ENCODE results near the gene ZNF3. TPM values are rescaled to one million over a fixed set of nuclear protein-coding genes. Genes with fewer than 3 reads are reported as not detected.
A peak's percentile ranks its signal among the peaks of the same experiment; 100 is the strongest.

The ZNF3 gene
- total and polyA plus RNA-seq, 9 of the 15 experiments (the other 6 are each of a cell fraction or from before 2014, with no cell fraction given) = 30.0 to 64.9 (median 51.5) TPM

DNA sequence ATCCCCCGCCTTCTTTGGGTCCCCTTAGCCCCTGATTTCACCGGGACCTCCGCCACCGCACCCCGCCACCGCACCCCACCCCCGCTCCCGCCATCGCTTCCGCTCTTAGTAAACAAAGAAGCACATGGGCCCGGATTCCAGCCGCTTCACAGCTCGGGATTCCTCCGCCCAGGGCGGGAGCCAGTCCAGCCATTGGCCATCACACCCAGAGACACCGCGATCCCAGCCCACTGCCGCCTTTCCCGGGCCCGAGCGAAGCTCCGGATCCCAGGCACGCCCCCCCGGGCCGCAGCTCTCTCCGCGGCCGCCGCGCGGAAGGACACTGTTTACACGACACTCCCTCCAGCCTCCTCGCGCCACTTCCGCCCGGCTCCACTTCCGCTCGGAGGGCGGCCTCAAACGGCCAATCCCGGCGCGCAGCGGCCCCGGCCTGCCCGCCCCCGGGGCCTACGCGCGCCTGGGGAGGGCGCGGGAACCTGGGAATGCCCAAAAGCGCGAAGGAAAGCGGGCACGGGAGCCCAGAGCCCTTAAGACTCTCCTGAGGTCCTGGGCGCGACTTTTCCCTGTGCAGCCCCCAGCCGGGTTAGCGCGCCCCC, 19.0 kb upstream of the ZNF3 start (continued):
- TF ChIP-seq NFXL1 (CRISPR knock-in tag; IDR thresholded peaks at IDR 0.05) (no peak), NONO (IDR thresholded peaks at IDR 0.05; ENCODE audit: low read depth in 2 of 2, low read length in 1 of 2) (0 out of 4 replicates have a peak, but pooled peaks of 1 of the 2 experiments have one; percentile 10), ARHGAP35 (IDR thresholded peaks at IDR 0.05; ENCODE audit: partially characterized antibody) (no peak), TEAD1 (CRISPR knock-in tag; IDR thresholded peaks at IDR 0.05) (peak; percentile 87 to 89), PTRF (tag; IDR thresholded peaks at IDR 0.05) (no peak), RUNX1 (IDR thresholded peaks at IDR 0.05; ENCODE audit: low read depth) (no peak), SOX6 (IDR thresholded peaks at IDR 0.05) (peak; percentile 17; the same call in 1 of the 2 replicates), HCFC1 (IDR thresholded peaks at IDR 0.05; ENCODE audit: low read depth, low read length) (peak; percentile 71), SP2 (IDR thresholded peaks at IDR 0.05; ENCODE audit: extremely low read depth, low read depth, low read length, poor library complexity, severe bottlenecking) (peak; percentile 48), GTF2E2 (tag; IDR thresholded peaks at IDR 0.05) (0 out of 2 replicates have a peak, but pooled peaks have one; percentile 35), FOXA1 (IDR thresholded peaks at IDR 0.05; ENCODE audit: borderline replicate concordance) (0 out of 2 replicates have a peak, but pooled peaks have one; percentile 39), ILF3 (IDR thresholded peaks at IDR 0.05; ENCODE audit: borderline replicate concordance) (peak; percentile 18; the same call in 1 of the 2 replicates), RBBP5 (IDR thresholded peaks at IDR 0.05; ENCODE audit: borderline replicate concordance, insufficient read depth, low read length, poor library complexity, severe bottlenecking) (peak; percentile 74)
- TF ChIP-seq, protein P1, sequence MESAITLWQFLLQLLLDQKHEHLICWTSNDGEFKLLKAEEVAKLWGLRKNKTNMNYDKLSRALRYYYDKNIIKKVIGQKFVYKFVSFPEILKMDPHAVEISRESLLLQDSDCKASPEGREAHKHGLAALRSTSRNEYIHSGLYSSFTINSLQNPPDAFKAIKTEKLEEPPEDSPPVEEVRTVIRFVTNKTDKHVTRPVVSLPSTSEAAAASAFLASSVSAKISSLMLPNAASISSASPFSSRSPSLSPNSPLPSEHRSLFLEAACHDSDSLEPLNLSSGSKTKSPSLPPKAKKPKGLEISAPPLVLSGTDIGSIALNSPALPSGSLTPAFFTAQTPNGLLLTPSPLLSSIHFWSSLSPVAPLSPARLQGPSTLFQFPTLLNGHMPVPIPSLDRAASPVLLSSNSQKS (CRISPR knock-in tag; IDR thresholded peaks at IDR 0.05) = no peak
- TF ChIP-seq, protein P2, sequence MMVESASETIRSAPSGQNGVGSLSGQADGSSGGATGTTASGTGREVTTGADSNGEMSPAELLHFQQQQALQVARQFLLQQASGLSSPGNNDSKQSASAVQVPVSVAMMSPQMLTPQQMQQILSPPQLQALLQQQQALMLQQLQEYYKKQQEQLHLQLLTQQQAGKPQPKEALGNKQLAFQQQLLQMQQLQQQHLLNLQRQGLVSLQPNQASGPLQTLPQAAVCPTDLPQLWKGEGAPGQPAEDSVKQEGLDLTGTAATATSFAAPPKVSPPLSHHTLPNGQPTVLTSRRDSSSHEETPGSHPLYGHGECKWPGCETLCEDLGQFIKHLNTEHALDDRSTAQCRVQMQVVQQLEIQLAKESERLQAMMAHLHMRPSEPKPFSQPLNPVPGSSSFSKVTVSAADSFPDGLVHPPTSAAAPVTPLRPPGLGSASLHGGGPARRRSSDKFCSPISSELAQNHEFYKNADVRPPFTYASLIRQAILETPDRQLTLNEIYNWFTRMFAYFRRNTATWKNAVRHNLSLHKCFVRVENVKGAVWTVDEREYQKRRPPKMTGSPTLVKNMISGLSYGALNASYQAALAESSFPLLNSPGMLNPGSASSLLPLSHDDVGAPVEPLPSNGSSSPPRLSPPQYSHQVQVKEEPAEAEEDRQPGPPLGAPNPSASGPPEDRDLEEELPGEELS (CRISPR knock-in tag; IDR thresholded peaks at IDR 0.05; ENCODE audit: borderline replicate concordance) = no peak; the same call in 1 of the 2 replicates
- TF ChIP-seq, protein P3, sequence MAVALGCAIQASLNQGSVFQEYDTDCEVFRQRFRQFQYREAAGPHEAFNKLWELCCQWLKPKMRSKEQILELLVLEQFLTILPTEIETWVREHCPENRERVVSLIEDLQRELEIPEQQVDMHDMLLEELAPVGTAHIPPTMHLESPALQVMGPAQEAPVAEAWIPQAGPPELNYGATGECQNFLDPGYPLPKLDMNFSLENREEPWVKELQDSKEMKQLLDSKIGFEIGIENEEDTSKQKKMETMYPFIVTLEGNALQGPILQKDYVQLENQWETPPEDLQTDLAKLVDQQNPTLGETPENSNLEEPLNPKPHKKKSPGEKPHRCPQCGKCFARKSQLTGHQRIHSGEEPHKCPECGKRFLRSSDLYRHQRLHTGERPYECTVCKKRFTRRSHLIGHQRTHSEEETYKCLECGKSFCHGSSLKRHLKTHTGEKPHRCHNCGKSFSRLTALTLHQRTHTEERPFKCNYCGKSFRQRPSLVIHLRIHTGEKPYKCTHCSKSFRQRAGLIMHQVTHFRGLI (CRISPR knock-in tag; IDR thresholded peaks at IDR 0.05) = no peak
- TF ChIP-seq, protein P4, sequence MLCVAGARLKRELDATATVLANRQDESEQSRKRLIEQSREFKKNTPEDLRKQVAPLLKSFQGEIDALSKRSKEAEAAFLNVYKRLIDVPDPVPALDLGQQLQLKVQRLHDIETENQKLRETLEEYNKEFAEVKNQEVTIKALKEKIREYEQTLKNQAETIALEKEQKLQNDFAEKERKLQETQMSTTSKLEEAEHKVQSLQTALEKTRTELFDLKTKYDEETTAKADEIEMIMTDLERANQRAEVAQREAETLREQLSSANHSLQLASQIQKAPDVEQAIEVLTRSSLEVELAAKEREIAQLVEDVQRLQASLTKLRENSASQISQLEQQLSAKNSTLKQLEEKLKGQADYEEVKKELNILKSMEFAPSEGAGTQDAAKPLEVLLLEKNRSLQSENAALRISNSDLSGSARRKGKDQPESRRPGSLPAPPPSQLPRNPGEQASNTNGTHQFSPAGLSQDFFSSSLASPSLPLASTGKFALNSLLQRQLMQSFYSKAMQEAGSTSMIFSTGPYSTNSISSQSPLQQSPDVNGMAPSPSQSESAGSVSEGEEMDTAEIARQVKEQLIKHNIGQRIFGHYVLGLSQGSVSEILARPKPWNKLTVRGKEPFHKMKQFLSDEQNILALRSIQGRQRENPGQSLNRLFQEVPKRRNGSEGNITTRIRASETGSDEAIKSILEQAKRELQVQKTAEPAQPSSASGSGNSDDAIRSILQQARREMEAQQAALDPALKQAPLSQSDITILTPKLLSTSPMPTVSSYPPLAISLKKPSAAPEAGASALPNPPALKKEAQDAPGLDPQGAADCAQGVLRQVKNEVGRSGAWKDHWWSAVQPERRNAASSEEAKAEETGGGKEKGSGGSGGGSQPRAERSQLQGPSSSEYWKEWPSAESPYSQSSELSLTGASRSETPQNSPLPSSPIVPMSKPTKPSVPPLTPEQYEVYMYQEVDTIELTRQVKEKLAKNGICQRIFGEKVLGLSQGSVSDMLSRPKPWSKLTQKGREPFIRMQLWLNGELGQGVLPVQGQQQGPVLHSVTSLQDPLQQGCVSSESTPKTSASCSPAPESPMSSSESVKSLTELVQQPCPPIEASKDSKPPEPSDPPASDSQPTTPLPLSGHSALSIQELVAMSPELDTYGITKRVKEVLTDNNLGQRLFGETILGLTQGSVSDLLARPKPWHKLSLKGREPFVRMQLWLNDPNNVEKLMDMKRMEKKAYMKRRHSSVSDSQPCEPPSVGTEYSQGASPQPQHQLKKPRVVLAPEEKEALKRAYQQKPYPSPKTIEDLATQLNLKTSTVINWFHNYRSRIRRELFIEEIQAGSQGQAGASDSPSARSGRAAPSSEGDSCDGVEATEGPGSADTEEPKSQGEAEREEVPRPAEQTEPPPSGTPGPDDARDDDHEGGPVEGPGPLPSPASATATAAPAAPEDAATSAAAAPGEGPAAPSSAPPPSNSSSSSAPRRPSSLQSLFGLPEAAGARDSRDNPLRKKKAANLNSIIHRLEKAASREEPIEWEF (CRISPR knock-in tag; IDR thresholded peaks at IDR 0.05) = no peak
